Kasumi-1 (cell line): ENCODE measurements around the gene ANO4.

Experiments used
- DNase-seq, 2 experiments: peaks; one replicate each; lab custom pipeline; 2025; lab: John Stamatoyannopoulos, UW

ANO4 gene

DNA sequence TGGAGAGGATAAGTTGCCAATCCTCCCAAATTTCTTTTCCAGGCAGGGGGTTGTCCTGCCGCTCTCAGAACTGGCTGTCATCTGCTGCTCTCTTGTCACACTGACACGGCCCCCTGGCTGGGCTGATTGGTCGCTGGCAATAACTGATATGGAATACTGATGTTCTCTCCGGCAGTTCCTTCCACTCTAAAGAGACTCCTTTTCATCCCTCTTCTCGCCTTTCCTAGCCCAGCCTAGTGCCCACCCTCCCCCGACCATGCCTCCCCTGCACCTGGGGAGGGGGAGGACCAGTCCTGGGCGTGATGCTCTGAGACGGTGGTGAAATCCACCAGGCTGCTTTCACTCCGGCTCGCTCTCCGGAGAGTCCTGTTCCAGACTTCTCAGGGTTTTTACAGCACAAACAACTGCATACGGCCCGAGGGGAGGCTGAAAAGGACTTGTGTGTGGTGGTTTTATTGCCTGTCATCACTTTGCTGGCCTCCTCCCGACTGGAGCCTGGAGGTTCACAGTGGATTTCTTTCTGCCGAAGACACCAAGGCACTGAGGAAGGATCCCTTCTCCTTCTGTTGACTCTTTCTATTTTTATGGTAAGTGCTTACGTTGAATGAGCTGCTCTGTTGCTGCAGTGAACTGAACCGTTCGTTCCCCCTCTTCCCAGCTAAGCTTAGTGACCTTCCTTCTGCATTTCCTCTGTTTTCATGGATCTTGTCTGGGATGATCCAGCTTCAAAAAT is at the start of gene ANO4:
ANO4 (plus strand) TSS at position 336 of the 733 bp plus-strand sequence. CDS start 107,010 bp downstream, outside the sequence.
- no peak for DNase-seq

DNA sequence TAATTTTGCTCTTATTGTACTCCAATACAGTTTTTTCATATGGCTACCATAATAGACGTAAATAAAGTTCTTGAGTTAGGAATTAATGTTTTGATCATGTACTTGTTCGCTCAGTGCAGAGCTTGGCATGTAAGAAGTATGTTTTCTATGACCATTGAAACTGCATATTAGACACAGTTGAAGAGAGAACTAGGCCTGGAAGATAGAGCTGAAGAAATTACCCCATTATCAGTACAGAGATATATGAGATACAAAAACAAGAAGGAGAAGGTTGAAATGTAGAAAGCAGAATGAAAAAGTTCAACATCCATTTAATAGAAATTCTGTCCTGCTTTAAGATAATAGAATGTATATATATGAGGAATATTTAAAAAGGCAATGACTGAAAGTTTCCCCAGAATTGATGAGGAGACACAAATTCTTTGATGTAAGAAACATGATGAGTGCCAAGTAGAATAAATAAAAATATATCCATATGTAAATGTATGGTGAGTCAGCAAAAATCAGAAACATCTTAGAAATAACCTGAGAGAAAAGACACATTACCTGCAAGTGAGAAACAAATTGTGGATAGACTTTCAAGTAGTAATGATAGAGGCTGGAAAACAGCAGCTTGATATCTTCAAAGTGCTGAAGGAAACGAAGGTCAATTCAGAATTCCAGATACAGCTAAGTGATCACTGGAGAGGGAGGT is 49.1 kb upstream of the ANO4 start:
- no peak for DNase-seq

DNA sequence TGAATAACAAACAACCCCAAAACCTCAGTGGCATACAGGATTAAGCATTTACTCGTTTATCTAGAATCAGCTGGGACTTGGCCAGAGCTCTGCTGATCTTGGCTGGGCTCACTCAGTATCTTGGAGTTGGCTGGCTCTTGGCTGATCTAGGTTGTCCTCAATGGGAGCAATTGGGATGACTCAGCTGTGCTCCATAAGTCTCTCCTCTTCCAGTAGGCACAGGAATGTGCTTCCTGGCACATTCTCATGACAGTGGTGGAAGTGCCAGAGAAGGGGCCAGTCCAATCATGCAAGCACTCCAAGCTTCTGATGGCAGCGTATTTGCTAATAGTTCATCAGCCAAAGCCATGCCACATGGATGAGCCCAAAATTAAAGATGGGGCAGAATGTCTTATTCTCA is 41.7 kb upstream of the ANO4 start:
- DNase-seq = no peak

DNA sequence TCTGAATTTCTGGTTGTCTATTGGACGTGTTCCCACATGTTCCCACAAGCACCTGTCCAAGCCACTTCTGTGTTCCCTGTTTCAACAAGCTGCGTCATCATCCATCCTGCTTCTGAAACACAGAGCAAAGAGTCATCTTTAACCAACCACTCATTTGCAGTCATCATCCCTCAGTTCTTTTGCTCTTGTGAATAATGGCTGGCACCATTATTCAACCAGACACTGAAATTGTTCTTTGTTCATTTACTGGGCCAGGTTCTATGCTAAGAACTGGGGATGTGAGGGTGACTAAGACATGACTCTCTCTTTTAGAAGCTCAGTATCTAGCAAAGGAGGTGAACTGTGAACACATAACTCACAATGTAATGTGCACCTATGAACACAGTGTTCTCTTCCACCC is 40.7 kb upstream of the ANO4 start:
- no peak for DNase-seq

DNA sequence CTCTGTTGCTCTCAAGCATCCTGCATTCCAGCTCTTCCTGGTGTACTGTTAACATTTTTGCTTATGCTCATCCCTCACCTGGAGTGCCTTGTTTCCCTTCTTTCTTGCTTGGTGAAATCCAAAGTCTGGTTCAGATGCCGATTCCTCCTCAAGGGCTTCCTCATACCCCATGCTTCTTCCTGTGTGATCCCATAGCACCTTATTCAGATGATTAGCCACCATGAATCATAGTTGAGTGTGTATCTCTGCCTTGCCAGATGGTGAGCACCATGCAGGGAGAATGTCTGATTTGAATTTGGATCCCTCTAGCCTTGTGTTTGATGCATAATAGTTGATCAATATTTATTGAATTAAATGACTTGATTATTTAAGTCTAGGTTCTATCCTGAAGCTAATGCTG is 39.4 kb upstream of the ANO4 start:
- no peak for DNase-seq

DNA sequence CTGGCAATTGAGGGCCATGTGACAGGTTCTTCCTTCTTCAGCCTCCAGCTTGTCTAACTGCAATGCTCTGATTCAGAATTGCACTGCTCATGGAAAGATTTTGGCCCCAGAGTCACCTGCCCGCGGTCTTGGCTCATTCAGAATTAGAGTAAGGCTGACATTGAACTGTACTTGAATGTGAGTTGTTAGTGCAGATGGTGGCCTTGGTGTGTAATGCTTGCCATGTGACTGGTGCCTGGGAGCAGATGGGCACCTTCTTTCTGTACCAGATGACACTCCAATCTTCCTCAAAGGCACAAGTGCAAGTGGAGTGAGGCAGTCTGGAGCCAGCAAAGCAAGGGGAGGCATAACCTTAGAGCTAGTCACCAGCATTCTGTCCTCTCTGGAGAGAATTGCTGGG is 36.5 kb upstream of the ANO4 start:
- no peak for DNase-seq

DNA sequence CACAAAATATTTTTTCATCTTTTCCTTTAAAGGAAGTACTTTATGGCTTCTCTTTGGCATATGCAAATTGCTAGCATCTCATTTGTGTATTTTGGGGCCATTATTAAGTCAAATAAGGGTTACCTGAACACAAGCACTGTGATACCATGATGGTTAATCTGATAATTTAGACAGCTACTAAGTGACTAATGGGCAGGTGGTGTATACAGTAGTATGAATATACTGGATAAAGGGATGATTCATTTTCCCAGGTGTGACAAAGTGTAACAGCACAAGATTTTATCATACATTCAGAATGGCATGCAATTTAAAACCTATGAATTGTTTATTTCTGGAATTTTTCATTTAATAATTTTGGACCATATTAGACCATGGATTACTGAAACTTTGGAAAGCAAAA is 27.2 kb upstream of the ANO4 start:
- no peak for DNase-seq

DNA sequence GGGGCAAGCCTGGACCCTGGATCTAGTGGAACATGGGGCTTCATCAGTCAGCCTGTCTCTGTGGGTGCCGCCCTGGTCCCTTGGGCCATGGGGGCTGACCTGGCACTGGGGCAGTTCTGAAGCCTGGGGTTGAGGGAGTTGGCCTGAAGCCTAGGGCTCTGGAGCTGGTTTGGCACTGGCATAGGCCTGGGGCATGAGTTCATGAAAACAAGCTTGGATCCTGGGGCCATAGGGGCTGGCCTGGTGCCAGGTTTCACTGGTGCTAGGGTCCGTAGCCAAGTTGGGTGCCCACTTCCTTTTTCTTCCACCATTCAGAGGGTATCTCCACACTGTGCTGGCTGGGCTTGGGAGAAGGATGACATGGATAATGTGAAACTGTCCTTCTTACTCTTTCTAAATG is 26.6 kb upstream of the ANO4 start:
- no peak for DNase-seq

DNA sequence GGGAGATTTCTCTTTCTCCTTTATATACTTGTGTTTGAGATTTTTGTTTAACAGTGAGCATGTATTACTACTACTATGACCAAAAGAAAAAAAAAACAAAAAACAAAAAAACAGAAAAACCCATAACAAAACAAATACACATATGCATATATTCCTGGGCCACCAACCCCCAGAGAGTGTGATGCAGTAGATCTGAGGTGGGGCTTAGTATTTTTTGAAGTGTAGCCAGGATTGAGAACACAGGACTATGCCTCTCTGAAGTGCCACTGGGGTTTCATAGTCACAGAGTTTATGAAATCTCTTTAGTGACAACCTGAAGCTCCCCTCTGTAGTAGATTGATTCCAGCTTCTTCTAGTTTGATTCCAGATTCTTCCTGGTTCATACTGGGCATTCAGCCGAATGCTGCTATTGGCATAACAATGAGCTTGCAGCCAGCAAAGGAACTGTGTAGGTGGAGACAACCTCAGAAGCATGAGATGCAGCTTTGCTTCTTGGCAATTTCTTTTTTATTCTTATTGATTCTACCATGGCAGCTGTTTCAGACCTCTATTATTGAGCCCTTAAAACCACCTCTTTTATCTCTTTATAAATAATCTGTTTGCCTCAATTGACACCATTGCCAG is 15.5 kb upstream of the ANO4 start:
- no peak for DNase-seq

DNA sequence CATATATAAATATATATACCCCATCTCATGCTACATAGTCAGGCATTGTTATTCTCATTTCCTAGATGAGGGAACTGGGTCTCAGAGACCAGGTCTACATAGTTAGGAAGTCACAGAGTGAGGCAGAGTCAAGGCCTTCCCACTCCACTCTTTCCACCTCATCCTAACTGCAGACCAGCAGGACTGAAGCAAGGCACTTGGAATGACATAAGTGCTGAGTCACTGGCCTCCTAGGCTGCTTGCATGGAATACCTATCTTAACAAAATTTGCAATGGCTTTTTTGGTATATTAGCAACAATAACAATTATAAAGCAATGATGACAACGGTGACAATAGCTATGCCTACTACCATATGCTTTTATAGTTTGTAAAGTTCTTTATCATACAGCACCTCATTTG is 5.4 kb upstream of the ANO4 start:
- no peak for DNase-seq

DNA sequence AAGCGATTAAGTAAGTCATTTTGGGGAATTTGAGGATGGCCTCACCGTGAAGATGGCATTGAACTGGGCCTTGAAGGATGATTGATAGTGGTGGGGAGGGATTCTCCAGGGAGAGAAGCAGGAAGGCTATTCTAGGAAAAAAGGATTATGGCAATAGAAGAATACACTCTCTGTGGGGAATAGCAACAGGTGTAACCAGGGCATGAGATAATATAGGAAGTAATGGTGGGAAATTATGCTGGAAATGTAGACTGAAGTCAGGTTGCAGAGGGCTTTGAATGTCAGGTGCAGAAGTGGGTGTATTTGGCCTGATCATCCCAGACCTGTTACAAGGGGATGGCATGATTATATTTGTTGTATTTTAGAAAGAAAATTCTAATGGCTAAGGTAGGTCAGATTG is 4.6 kb upstream of the ANO4 start:
- DNase-seq = no peak

DNA sequence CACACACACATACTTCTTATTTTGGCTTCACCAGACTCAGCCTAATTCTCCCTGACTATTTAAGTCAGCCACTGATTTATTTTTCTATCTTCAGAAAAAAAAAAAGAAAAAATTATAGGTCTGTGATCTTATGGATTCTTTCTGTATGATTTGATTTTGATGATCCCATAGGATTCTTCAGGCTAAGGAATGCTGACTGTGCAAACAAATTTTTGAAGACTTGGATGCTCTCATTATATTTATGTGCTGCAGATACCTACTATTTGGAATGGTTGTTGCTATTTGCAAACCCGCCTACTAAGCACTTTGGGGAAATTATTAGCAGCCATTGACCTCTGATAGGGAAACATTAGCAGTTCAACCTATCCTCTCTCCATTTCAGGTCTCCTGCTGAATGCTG is 4.0 kb upstream of the ANO4 start:
- no peak for DNase-seq

DNA sequence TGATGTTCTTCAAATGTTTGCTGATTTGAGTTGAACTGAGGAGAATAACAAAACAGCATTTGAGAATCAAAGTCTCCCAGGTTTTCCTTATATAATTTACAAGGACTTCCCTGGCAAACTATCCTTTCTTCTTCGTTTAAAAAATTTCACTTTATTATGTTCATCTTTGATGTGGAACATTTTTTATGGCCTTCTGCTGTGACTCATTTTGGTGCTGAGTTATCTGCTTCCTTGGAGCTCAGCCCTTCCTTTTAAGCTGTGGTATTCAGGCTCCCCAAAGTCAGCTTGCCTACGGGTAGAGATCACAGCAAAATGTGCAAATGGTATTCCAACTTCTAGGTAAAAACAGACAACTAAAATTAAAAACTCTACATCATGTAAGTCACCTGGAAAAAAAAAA is 1.4 kb upstream of the ANO4 start:
- no peak for DNase-seq

DNA sequence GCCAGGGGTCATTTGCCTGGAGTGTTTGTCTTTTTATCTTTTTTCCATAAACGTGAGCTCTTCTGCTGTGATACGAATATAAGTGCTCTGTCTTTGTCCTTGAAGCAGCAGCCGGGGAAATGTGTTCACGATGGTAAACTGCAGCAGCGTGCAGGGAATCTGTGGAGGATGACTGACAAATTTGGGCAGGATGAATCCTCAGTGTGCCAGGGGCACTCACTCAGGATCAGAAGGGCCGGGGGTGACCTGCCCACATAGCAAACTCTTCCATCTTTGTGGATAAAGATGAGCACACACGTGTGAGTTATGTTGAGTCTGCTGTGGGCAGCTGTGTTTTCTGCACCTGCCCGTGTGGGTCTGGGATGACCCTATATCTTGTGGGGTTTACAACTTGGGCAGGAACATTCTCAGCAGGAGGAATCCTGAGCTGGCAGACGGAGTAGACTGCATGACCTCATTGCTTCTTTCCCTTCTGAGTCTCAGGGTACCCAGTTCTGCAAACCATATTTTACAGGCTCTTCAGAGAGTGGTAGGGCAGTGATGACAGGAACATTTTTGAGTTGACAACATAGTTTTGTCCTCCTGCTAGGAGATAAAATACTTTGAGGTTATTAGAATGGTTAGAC is 711 bp downstream of the ANO4 start:
- DNase-seq = no peak

DNA sequence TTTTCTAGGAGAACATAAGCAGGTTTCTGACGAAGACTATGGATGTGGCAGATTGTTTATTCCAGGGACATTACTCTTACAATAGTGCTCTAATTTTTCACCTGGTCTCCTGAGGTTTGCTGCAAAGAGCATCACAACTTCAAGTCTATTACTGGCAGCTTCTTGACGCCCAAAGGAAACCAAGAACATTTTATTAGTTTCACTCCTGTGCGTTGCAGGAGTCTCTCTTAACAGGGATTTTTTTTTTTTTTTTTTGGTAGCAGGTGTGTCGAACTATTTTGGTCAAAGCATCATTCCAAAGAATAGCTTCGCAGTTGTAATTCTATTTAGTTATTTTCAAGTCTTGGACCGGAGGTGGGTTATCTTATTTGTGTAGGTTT is 1.2 kb downstream of the ANO4 start:
- no peak for DNase-seq

DNA sequence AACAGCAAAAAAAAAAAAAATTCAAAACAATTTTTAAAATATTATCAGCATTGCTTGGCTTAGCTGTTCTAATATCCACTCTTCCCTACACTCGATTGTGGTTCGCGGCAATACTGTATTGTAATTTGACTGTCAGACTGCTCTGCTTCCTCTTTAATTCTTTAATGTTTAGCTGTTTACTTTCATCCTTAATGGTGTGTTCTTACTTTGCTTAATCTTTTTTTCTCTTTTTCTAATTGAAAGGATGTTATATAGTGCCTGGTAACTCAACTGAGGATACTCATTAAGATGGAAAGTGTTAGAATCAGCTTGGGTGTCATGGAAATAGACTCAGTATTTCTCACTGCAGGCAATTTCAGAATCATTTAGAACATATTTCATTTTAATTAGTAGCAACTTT is 2.0 kb downstream of the ANO4 start:
- DNase-seq = no peak

DNA sequence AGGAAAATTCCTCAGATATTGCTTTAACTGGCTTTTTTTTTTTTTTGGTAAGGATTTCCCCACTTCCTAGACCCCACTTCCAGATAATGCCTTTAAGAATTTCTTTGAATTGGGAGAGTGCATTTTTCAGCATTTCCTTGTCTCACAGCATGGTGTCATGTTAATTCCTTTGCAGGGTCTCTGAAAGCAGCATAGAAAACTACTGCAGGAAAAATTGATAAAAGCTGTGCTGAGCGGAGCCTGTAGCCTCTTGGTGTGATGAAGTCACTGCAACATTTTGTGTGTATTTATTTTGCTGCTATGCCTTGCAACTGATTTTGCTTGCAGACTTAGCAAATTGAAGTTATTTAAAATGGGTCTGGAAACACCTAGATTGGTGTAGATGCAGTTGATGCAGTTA is 2.7 kb downstream of the ANO4 start:
- no peak for DNase-seq

DNA sequence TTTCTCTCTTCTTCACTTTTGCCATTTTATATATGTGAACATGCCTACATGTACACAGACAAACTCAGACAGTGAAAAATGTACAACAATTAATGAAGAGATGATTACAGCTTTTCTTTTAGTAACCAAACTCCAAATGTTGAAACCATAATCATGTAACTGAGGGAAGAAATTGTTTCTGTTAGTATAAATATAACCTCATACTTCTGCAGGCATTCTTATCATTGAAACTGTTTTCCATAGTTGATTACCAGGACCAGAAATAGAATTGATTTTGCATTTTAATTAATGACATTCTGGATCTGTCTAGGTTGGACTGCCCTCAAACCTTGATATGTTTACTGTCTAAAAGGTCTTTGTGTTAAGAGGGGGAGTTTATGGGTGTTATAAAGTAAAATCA is 3.2 kb downstream of the ANO4 start:
- DNase-seq = no peak

DNA sequence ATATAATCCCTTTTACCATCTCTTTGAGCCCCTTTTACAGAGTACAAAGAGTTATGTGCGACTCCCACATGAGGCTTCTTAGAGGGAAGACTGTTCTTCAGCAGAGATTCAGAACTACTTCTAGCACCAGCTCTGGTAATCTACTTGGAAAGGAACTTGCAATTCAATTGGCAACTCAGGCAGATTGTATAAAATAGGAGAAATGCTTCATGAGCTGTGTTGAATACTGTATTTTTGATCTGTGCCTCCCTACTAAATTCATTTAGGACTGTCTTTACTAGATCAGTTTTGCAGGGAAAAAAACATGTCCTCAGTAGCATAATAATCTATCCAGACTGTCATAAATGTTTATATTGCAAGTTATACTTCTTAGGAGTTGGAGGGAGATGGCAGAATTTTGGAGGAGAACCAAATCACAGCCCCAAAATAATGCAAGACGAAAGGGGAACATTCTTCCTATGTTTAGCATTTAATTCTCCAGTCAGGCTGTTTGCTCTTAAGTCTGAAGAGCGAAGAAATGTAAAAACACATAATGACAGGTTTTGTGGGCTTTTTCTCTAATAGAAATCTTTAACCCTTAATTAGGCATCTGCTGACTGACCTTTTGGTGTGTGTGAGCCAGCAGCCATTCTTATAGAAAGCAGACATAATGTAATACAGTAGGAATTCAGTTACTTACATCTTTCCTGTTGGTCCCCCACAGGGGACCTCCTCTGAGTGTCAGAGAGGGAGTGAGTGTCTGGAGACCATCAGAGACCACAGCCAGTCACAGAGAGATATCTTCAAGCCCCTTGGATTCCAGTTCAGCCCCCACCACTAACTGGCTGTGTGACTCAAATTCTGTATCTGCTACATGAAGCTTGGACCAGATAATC is 3.9 kb downstream of the ANO4 start:
- DNase-seq = no peak

DNA sequence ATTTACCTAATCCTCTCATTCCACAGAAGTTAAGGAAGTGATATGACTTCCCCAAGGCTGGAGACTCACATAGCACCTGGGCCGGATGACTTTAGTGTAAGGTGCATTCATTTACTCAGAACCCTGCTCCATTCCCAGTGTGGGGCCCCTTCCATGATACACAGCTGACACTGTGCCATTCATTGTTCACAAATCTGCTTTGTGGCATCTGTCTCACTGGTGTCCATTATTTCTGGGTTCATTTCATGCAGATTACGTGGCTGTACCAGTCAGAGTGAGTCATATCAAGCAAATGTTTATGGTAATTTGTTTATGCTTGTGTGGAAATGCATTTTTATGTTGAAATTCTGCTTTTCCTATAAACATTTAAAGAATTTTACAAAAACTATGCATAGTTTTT is 5.2 kb downstream of the ANO4 start:
- DNase-seq = no peak

DNA sequence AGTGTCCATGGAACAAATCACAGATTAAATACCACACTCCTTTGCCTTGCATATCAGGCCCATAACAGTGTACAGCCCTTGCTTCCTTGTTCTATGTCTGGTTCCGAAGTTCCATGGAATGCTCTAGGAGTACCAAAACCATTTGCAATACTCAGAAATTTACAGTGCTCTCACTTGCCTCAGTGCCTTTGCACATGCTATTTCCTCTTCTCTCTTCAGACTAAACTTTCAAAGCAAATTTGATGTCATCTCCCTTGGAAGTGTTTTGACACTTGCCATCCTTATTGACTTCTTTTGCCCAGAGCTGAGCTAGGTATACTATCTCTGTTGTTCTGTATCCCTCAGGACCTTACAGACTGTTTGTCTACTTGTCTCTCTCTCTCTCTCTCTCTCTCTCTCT is 6.1 kb downstream of the ANO4 start:
- DNase-seq = no peak

DNA sequence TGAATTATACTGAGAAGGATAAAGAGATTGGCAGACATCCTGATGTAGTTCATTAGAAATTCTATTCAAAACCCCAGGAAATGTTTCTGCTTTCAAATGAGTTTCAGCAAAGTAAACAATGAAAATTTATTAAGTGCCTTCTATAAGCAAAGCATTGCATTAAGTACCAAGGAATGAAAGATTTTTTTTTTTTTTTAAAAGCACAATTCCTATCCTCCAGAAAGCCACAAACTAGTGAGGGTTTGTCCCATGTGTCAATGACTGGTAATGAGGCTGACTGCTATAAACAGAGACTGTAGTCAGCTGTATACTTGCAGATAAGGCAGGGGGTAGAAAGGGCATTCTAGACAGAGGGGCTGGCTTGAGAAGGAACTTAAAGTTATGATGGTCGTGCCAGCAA is 6.7 kb downstream of the ANO4 start:
- DNase-seq = no peak
